GM19452 (cell line): ENCODE data around the gene FAM209A.
"Not testable (repeated sequence)": the region's sequence is repeated elsewhere in the genome, so short reads cannot be mapped to it uniquely, and the experiment has no call there.

Experiments
- ATAC-seq: cut with Tn5 transposase; IDR thresholded peaks from one replicate; pipeline ENCODE4 v1.9.1; 2021; ENCODE audit not compliant: unreplicated experiment

FAM209A gene

GRCh38 chr20:56537997-56538396 is 13.5 kb downstream of the FAM209A start:
- no peak for ATAC-seq

GRCh38 chr20:56540415-56540814 is 15.9 kb downstream of the FAM209A start:
- ATAC-seq, result no peak

- ATAC-seq, result no peak
These were observed 18.0 kb downstream of the FAM209A start for GRCh38 chr20:56542489-56543030.

GRCh38 chr20:56551571-56551970 is 27.0 kb downstream of the FAM209A start:
- ATAC-seq, result no peak

- ATAC-seq, result no peak
These were observed 28.5 kb downstream of the FAM209A start for GRCh38 chr20:56552911-56553629.

- peak; percentile 80 for ATAC-seq
These were observed 30.3 kb downstream of the FAM209A start for GRCh38 chr20:56554869-56555268.

GRCh38 chr20:56558968-56559367 is 34.4 kb downstream of the FAM209A start:
- no peak for ATAC-seq

- ATAC-seq, result not testable (repeated sequence)
These were observed 40.0 kb downstream of the FAM209A start for GRCh38 chr20:56564526-56564925.

- no peak for ATAC-seq
These were observed 41.0 kb downstream of the FAM209A start for GRCh38 chr20:56565511-56565910.

GRCh38 chr20:56566621-56567020 is 42.1 kb downstream of the FAM209A start:
- no peak for ATAC-seq

- ATAC-seq, result no peak
These were observed 46.3 kb downstream of the FAM209A start for GRCh38 chr20:56570832-56571231.

GRCh38 chr20:56572172-56572571 is 47.6 kb downstream of the FAM209A start:
- ATAC-seq, result no peak

GRCh38 chr20:56573986-56574385 is 49.4 kb downstream of the FAM209A start:
- no peak for ATAC-seq

GRCh38 chr20:56574531-56575142 is 50.1 kb downstream of the FAM209A start:
- ATAC-seq, result no peak

- no peak for ATAC-seq
These were observed 50.6 kb downstream of the FAM209A start for GRCh38 chr20:56575157-56575556.
